BJ (cell line): Measurements from ENCODE around the gene PCBP3. TPM values are rescaled to one million over a fixed set of nuclear protein-coding genes. Genes with fewer than 3 reads are reported as not detected.

Experiments
- CTCF ChIA-PET: fragments of 350-600 bp; formaldehyde crosslinking; extraction: SDS; loops from one replicate; lab custom pipeline; 2021; ENCODE audit warnings: antibody characterized with exemption, inconsistent platforms; lab: Yijun Ruan, JAX
- POLR2A ChIA-PET: fragments of 300-600 bp; sonication (Branson Sonifier 250); formaldehyde crosslinking; extraction: SDS; loops from one replicate; lab custom pipeline; 2021; ENCODE audit warnings: antibody characterized with exemption; lab: Charles Lee
- DNase-seq: peaks from one replicate; pipeline ENCODE4 v3.0.0-alpha.2; 2011; ENCODE audit warnings: low read depth
- H3K27me3 ChIP-seq: 2 replicates; pipeline ENCODE4 v1.6.0; 2011; ENCODE audit warnings: low read length; ENCODE audit not compliant: control insufficient read depth, insufficient read depth
- H3K36me3 ChIP-seq: 2 replicates; pipeline ENCODE4 v1.5.1; 2011; ENCODE audit warnings: low read length; ENCODE audit not compliant: control insufficient read depth, insufficient read depth
- H3K4me3 ChIP-seq: 2 replicates; pipeline ENCODE4 v1.5.1; 2011; ENCODE audit warnings: low read depth, mild to moderate bottlenecking, control low read depth, low read length
- CTCF ChIP-seq: IDR thresholded peaks from 2 replicates; pipeline ENCODE4 v1.5.1; 2011; ENCODE audit warnings: low read depth, mild to moderate bottlenecking, control low read depth, inconsistent platforms, low read length, moderate library complexity; ENCODE audit not compliant: insufficient read depth
- polyA plus RNA-seq: library from polyadenylated mRNA; depleted of rRNA; stranded (reverse); fragments of >200 nt; gene quantifications from 2 replicates; pipeline ENCODE4 v1.2.3, GENCODE V29; 2011

The PCBP3 gene
- polyA plus RNA-seq, 1 experiment: 2.1 TPM

GRCh38 chr21:45902292-45902995 lies 258.9 kb downstream of the PCBP3 start:
- POLR2A ChIA-PET: no interaction called here

GRCh38 chr21:45905196-45905595 lies 261.7 kb downstream of the PCBP3 start:
- peaks cover 2% of the 10 kb centered on the region; the same call in 1 of the 2 replicates for H3K27me3 ChIP-seq
- CTCF ChIA-PET: no interaction called here
- POLR2A ChIA-PET: no interaction called here
- H3K36me3 ChIP-seq: no peaks in the 10 kb centered on the region
- H3K4me3 ChIP-seq: no peak overlapping the region
- TF ChIP-seq CTCF: no peak
- no peak for DNase-seq

More at GRCh38 chr21:45902292-45902995, 258.9 kb downstream of the PCBP3 start:
- H3K4me3 ChIP-seq: no peak overlapping the region
- no peak for DNase-seq
- no peaks in the 10 kb centered on the region for H3K36me3 ChIP-seq
- H3K27me3 ChIP-seq: peaks cover 2% of the 10 kb centered on the region; the same call in 1 of the 2 replicates
- TF ChIP-seq CTCF: no peak
- CTCF ChIA-PET: no interaction called here

- CTCF ChIA-PET: no interaction called here
- DNase-seq: no peak
- no peak overlapping the region for H3K4me3 ChIP-seq
- H3K27me3 ChIP-seq: peaks cover 2% of the 10 kb centered on the region; the same call in 1 of the 2 replicates
- no peaks in the 10 kb centered on the region for H3K36me3 ChIP-seq
- TF ChIP-seq CTCF: no peak
- POLR2A ChIA-PET: no interaction called here
Observed at GRCh38 chr21:45906196-45906805, 262.8 kb downstream of the PCBP3 start.

GRCh38 chr21:45906859-45907258 lies 263.3 kb downstream of the PCBP3 start:
- Histone ChIP-seq H3K27me3 (peaks cover 2% of the 10 kb centered on the region; the same call in 1 of the 2 replicates), H3K36me3 (no peaks in the 10 kb centered on the region), H3K4me3 (no peak overlapping the region)
- DNase-seq: no peak
- CTCF ChIA-PET: interaction anchor here (0.6 to 1.4 kb wide), 2 partner anchors 21 to 288 kb away, joined by 3 read pairs; no protein-coding TSS in a partner anchor
- POLR2A ChIA-PET: no interaction called here
- no peak for TF ChIP-seq CTCF

GRCh38 chr21:45908536-45909237 lies 265.2 kb downstream of the PCBP3 start:
- CTCF ChIA-PET: no interaction called here
- no peak for TF ChIP-seq CTCF
- H3K36me3 ChIP-seq: no peaks in the 10 kb centered on the region
- DNase-seq: no peak
- H3K27me3 ChIP-seq: no peaks in the 10 kb centered on the region
- POLR2A ChIA-PET: no interaction called here
- H3K4me3 ChIP-seq: no peak overlapping the region
